HepG2 (cell line): ENCODE measurements around the gene CDCA5. TPM values are rescaled to one million over a fixed set of nuclear protein-coding genes. Genes with fewer than 3 reads are reported as not detected.

Experiments
- ATAC-seq: fragments of 200-7000 bp; cut with Tn5 transposase; 3 replicates; pipeline ENCODE4 v1.9.1; 2020; ENCODE audit warnings: mild to moderate bottlenecking, moderate library complexity
- BruUV-seq: library from RNA; stranded (reverse); fragments of 400-500 nt; replicated peaks from 2 replicates; lab custom pipeline; 2021; lab: Mats Ljungman, UMichigan
- CTCF ChIA-PET: fragments of 300-600 bp; formaldehyde crosslinking; extraction: SDS; loops from one replicate; lab custom pipeline; 2021; ENCODE audit warnings: low total read pairs, inconsistent platforms, low intra/inter-chr PET ratio; lab: Yijun Ruan, JAX
- POLR2A ChIA-PET: fragments of 350-600 bp; sonication (Branson Sonifier 250); formaldehyde crosslinking; loops from one replicate; lab custom pipeline; 2020; ENCODE audit warnings: antibody characterized with exemption, inconsistent platforms; lab: Yijun Ruan, JAX
- DNase-seq: peaks from one replicate; pipeline ENCODE4 v3.0.0-alpha.2; 2015; ENCODE audit warnings: low spot score
- FAIRE-seq: peaks from 3 replicates; lab custom pipeline; 2011; peaks lifted over from hg19 to GRCh38; lab: Jason Lieb, UNC
- H2AFZ ChIP-seq: one replicate; pipeline ENCODE4 v1.6.1; 2011; ENCODE audit warnings: low read length, inconsistent platforms
- H3K27ac ChIP-seq: fragments of 300-600 bp; 3 replicates; pipeline ENCODE4 v1.8.0; 2011; ENCODE audit warnings: mixed run types, mild to moderate bottlenecking, mixed read lengths, low read length, inconsistent platforms; ENCODE audit not compliant: insufficient read depth; ENCODE audit errors: extremely low read length
- H3K27me3 ChIP-seq, 2 experiments: fragments of 200-600 bp in 1 of 2; 2 replicates in 1 of 2; 3 replicates in 1 of 2; pipeline versions ENCODE4 v1.6.0 to v1.8.0; 2011; ENCODE audit warnings: low read length in 2 of 2, mild to moderate bottlenecking in 2 of 2, moderate library complexity in 2 of 2, inconsistent platforms in 1 of 2; ENCODE audit not compliant: insufficient read depth in 2 of 2, control insufficient read depth in 1 of 2
- H3K36me3 ChIP-seq, 2 experiments: fragments of 200-600 bp in 1 of 2; replicated peaks in 1 of 2; 2 replicates in 1 of 2; 3 replicates in 1 of 2; pipeline versions ENCODE4 v1.5.1 to v1.8.0; 2011; ENCODE audit warnings: low read length in 2 of 2, inconsistent platforms in 1 of 2; ENCODE audit not compliant: insufficient read depth in 2 of 2, control insufficient read depth in 1 of 2
- H3K4me1 ChIP-seq: 2 replicates; pipeline ENCODE4 v1.5.1; 2012; ENCODE audit warnings: low read length, inconsistent platforms; ENCODE audit not compliant: insufficient read depth
- H3K4me2 ChIP-seq: 2 replicates; pipeline ENCODE4 v1.6.0; 2011; ENCODE audit warnings: low read depth, low read length, inconsistent platforms
- H3K4me3 ChIP-seq, 3 experiments: fragments of 200-600 bp in 1 of 3; sonication (generic), shearing (Covaris generic) in 1 of 3; replicated peaks in 1 of 3; 2 replicates each; pipeline ENCODE4 v1.5.1; 2011 to 2016; ENCODE audit warnings: low read length in 3 of 3, inconsistent platforms in 2 of 3, low read depth in 2 of 3, mild to moderate bottlenecking in 2 of 3, control low read depth in 1 of 3, mixed read lengths in 1 of 3; ENCODE audit not compliant: insufficient read depth in 1 of 3
- H3K79me2 ChIP-seq: one replicate; pipeline ENCODE4 v1.6.1; 2011; ENCODE audit warnings: low read length, inconsistent platforms; ENCODE audit not compliant: insufficient read depth
- H3K9ac ChIP-seq: 2 replicates; pipeline ENCODE4 v1.6.0; 2011; ENCODE audit warnings: mild to moderate bottlenecking, low read depth, low read length, inconsistent platforms; ENCODE audit not compliant: insufficient read depth
- H3K9me3 ChIP-seq: 2 replicates; pipeline ENCODE4 v1.5.1; 2012; ENCODE audit warnings: mild to moderate bottlenecking, low read length
- H4K20me1 ChIP-seq: 2 replicates; pipeline ENCODE4 v1.6.0; 2011; ENCODE audit warnings: inconsistent platforms, mild to moderate bottlenecking, low read length, moderate library complexity; ENCODE audit not compliant: insufficient read depth
- HDAC2 ChIP-seq: sonication (generic); formaldehyde crosslinking; IDR thresholded peaks from 2 replicates; pipeline ENCODE4 v1.4.0; 2020; ENCODE audit warnings: missing genetic modification reagents
- PLRG1 ChIP-seq: fragments of 450-650 bp; conservative IDR thresholded peaks from 2 replicates; pipeline ENCODE4 v1.6.1; 2016
- ZC3H13 ChIP-seq: sonication (generic); formaldehyde crosslinking; IDR thresholded peaks from 2 replicates; pipeline ENCODE4 v1.8.1; 2023; ENCODE audit warnings: mild to moderate bottlenecking, missing genetic modification reagents, moderate library complexity
- ZNF30 ChIP-seq: sonication (generic); formaldehyde crosslinking; IDR thresholded peaks from 2 replicates; pipeline ENCODE4 v1.5.0; 2020; ENCODE audit warnings: mild to moderate bottlenecking, missing genetic modification reagents
- ZNF430 ChIP-seq: sonication (generic); formaldehyde crosslinking; IDR thresholded peaks from 2 replicates; pipeline ENCODE4 v1.9.0; 2021; ENCODE audit warnings: mild to moderate bottlenecking, missing genetic modification reagents
- ZNF616 ChIP-seq: sonication (generic); formaldehyde crosslinking; IDR thresholded peaks from 2 replicates; pipeline ENCODE4 v1.5.0; 2020; ENCODE audit warnings: low read depth, mild to moderate bottlenecking, missing genetic modification reagents
- ZNF776 ChIP-seq: sonication (generic); formaldehyde crosslinking; IDR thresholded peaks from 2 replicates; pipeline ENCODE4 v1.4.0; 2020; ENCODE audit warnings: mild to moderate bottlenecking, missing genetic modification reagents
- ZSCAN21 ChIP-seq: sonication (generic); formaldehyde crosslinking; IDR thresholded peaks from 2 replicates; pipeline ENCODE4 v1.8.0; 2022; ENCODE audit warnings: mild to moderate bottlenecking, missing genetic modification reagents, moderate library complexity, borderline replicate concordance
- WGBS: methylation state at CpG from one replicate; pipeline ENCODE4 v1.1.6; 2017; ENCODE audit warnings: low lambda C conversion rate; 5-methylcytosine and 5-hydroxymethylcytosine counted together
- in situ Hi-C: cut with HindIII; loops from 2 replicates; pipeline ENCODE4 v1.10.0; 2017; ENCODE audit warnings: low pct_unique_long_range_greater_than_20kb; ENCODE audit not compliant: extremely low pct_ligation_motif_present
- intact Hi-C: fragments of 100-400 bp; cut with micrococcal nuclease; formaldehyde crosslinking; loops from one replicate; pipeline ENCODE4 v1.10.0; 2022; ENCODE audit not compliant: unreplicated experiment
- polyA plus RNA-seq, 8 experiments: library from polyadenylated mRNA; depleted of rRNA in 3 of 8; stranded (reverse) in 7 of 8; unstranded in 1 of 8; fragments of >200 nt; fragmentation: Illumina TruSeq in 4 of 8; extraction: Trizol in 4 of 8; gene quantifications; 2 replicates each; pipeline versions ENCODE4 v1.2.1 to v1.2.3, GENCODE V29; 2011 to 2016; ENCODE audit warnings: low read depth in 4 of 8, missing spikeins in 1 of 8, mixed read lengths in 1 of 8; ENCODE audit not compliant: insufficient read depth in 1 of 8
- total RNA-seq, 5 experiments: library from RNA; depleted of rRNA; stranded (reverse); fragments of >200 nt; fragmentation: Illumina TruSeq; extraction: Trizol; gene quantifications; 2 replicates each; pipeline ENCODE4 v1.2.3, GENCODE V29; 2016; ENCODE audit warnings: low read depth in 1 of 5
- TF ChIP-seq, protein P1 (sequence below): IDR thresholded peaks from 2 replicates; pipeline ENCODE4 v1.6.1; 2016
- TF ChIP-seq, protein P2 (sequence below): sonication (generic); formaldehyde crosslinking; conservative IDR thresholded peaks from 2 replicates; pipeline ENCODE4 v1.4.0; 2020; ENCODE audit warnings: missing genetic modification reagents
- TF ChIP-seq, protein P3 (sequence below): fragments of 450-650 bp; IDR thresholded peaks from 2 replicates; pipeline ENCODE4 v1.6.1; 2016
- TF ChIP-seq, protein P4 (sequence below): sonication (generic); formaldehyde crosslinking; IDR thresholded peaks from 2 replicates; pipeline ENCODE4 v1.4.0; 2020; ENCODE audit warnings: missing genetic modification reagents

The CDCA5 gene
- total and polyA plus RNA-seq, 2 of the 13 experiments (the other 11 are each of a cell fraction or from before 2014, with no cell fraction given) = 13.5 to 50.6 TPM

DNA sequence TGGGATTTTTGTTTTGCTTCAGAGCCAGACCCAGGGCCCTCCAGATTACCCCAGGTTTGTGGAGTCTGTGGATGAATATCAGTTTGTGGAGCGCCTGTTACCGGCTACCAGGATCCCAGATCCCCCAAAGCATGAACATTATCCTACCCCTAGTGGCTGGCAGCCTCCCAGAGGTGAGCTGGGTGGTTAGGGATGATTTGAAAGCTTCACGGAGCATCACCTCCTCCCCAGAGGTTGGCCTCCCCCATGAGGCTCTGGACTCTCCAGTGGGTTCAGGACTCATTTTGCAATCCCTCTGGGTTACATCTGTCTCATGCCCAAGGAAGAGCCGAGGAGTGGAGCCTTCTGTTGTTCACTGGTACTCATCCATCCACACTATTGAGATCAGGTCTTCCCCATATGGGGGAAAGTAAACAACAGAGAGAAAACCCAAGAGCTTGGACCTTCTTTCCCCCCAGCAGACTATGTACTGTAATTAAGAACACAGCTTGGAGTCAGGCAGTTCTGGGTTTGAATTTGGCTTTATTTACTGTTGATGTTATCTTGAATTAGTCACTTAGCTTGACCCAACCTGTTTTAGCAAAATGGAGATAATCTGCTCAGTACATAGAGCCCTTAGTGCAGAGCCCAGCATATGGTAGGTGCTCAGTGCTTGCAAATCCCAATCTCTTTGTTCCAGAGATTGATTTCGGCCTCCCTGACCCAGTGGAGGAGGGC lies 40.8 kb upstream of the CDCA5 start:
- no peak for DNase-seq
- no peak for ATAC-seq
- in situ Hi-C loops = no loop called here
- CTCF ChIA-PET = no interaction called here
- no peak overlapping the region for H2AFZ ChIP-seq
- no peak overlapping the region for H3K9ac ChIP-seq
- intact Hi-C loops = no loop called here
- H3K9me3 ChIP-seq = no peaks in the 10 kb centered on the region
- FAIRE-seq = no peak
- POLR2A ChIA-PET = interaction anchor here (1.0 to 4.7 kb wide), 2 partner anchors 11 to 57 kb away, joined by 3 to 105 read pairs; partner anchors contain the start of genes CAPN1 and SYVN1
- H3K4me1 ChIP-seq = peaks cover 37% of the 10 kb centered on the region
- H3K79me2 ChIP-seq = peaks cover 42% of the 10 kb centered on the region
- no peaks in the 10 kb centered on the region; a peak in 1 of 5 replicates for H3K27me3 ChIP-seq
- TF ChIP-seq HDAC2 (CRISPR knock-in tag) = no peak
- BruUV-seq = no TSS peak
- H4K20me1 ChIP-seq = no peaks in the 10 kb centered on the region
- peaks cover 33 to 63% of the 10 kb centered on the region in 2 experiments for H3K36me3 ChIP-seq
- no peak overlapping the region for H3K4me3 ChIP-seq
- WGBS = 94% methylated on average over 4 of the region's 5 CpGs
- no peak overlapping the region for H3K27ac ChIP-seq
- no peak overlapping the region for H3K4me2 ChIP-seq

DNA sequence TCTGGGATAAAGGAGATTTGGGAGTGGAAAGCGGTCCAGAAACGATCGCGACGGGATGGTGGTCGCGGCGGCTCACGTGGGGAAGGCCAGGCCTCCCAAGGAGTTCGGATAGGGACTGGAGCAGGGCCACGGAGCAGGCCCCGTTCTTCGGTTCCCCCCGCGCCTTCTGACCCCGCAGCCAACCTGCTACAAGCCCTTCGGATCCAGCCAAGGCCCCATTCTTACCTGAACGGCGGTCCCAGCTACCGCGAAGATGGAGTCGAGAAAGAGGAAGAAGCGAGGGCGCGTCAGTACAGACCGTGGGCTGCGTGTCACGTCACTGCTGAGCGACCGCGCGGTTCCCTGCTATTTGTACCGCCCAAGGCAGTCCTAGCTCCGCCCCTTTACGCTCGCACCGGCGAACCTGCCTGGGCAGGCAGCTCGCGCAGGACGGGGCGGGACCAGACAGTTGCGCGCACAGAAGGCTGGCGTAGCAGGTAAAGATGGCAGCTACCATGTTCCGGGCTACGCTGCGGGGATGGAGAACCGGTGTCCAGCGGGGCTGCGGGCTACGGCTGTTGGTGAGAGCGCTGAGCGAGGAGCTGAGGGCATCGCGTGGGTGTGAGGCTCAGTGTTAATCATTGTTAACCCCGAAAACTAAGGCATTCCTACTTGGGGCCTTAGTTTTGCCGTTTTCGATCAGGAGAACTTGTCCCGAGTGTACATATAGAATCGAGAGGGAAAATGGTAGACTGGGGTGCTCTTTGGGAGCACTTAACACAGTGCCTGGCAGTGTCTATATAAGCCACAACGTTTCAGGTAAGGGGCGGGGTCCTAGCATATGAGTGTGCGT lies 38.2 kb upstream of the CDCA5 start, which contains the start of the genes FAU and MRPL49:
Gene FAU, minus strand, starts transcription at position 270 of the 832 bp plus-strand sequence. CDS start 321 bp downstream, outside the sequence.
Gene MRPL49, plus strand, starts transcription at position 457 of the 832 bp plus-strand sequence. Its CDS starts 26 bp downstream, at position 483.
- FAIRE-seq = peak; percentile 80
- TF ChIP-seq, protein P1, sequence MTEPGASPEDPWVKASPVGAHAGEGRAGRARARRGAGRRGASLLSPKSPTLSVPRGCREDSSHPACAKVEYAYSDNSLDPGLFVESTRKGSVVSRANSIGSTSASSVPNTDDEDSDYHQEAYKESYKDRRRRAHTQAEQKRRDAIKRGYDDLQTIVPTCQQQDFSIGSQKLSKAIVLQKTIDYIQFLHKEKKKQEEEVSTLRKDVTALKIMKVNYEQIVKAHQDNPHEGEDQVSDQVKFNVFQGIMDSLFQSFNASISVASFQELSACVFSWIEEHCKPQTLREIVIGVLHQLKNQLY = no peak
- TF ChIP-seq, protein P2, sequence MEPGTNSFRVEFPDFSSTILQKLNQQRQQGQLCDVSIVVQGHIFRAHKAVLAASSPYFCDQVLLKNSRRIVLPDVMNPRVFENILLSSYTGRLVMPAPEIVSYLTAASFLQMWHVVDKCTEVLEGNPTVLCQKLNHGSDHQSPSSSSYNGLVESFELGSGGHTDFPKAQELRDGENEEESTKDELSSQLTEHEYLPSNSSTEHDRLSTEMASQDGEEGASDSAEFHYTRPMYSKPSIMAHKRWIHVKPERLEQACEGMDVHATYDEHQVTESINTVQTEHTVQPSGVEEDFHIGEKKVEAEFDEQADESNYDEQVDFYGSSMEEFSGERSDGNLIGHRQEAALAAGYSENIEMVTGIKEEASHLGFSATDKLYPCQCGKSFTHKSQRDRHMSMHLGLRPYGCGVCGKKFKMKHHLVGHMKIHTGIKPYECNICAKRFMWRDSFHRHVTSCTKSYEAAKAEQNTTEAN (CRISPR knock-in tag) = peak; percentile 29; the same call in 1 of the 2 replicates
- no peak for TF ChIP-seq PLRG1
- TF ChIP-seq ZSCAN21 (CRISPR knock-in tag) = peak; percentile 78; the same call in 1 of the 2 replicates
- no peak for TF ChIP-seq ZNF30 (CRISPR knock-in tag)
- TF ChIP-seq, protein P3, sequence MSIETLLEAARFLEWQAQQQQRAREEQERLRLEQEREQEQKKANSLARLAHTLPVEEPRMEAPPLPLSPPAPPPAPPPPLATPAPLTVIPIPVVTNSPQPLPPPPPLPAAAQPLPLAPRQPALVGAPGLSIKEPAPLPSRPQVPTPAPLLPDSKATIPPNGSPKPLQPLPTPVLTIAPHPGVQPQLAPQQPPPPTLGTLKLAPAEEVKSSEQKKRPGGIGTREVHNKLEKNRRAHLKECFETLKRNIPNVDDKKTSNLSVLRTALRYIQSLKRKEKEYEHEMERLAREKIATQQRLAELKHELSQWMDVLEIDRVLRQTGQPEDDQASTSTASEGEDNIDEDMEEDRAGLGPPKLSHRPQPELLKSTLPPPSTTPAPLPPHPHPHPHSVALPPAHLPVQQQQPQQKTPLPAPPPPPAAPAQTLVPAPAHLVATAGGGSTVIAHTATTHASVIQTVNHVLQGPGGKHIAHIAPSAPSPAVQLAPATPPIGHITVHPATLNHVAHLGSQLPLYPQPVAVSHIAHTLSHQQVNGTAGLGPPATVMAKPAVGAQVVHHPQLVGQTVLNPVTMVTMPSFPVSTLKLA = peak; percentile 67
- TF ChIP-seq ZC3H13 (CRISPR knock-in tag) = peak; percentile 71; the same call in 1 of the 2 replicates
- TF ChIP-seq ZNF430 (CRISPR knock-in tag) = peak; percentile 78; the same call in 1 of the 2 replicates
- TF ChIP-seq, protein P4, sequence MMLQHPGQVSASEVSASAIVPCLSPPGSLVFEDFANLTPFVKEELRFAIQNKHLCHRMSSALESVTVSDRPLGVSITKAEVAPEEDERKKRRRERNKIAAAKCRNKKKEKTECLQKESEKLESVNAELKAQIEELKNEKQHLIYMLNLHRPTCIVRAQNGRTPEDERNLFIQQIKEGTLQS (CRISPR knock-in tag) = no peak
- TF ChIP-seq ZNF776 (CRISPR knock-in tag) = 0 out of 2 replicates have a peak, but pooled peaks have one; percentile 64
- no peak for TF ChIP-seq ZNF616

More for the DNA sequence above, 38.2 kb upstream of the CDCA5 start, which contains the start of the genes FAU and MRPL49:
- peak; percentile 83 for ATAC-seq
- BruUV-seq = TSS peak; percentile 78
- peak within 1 kb of the TSS; percentile 79 to 91 (median 81) for H3K4me3 ChIP-seq
- H3K4me2 ChIP-seq = peak within 1 kb of the TSS; percentile 96
- in situ Hi-C loops (no loop called here), intact Hi-C loops (no loop called here)
- peaks cover 20 to 50% of the 10 kb centered on the region in 2 experiments for H3K36me3 ChIP-seq
- H3K9ac ChIP-seq = peak within 1 kb of the TSS; percentile 95
- ChIA-PET POLR2A (interaction anchor here (0.5 to 4.9 kb wide), 36 partner anchors 9 to 530 kb away, joined by 3 to 105 read pairs (median 4); partner anchors contain the start of genes ARL2, BATF2, CAPN1 and DPF2), CTCF (no interaction called here)
- H3K27ac ChIP-seq = peak within 1 kb of the TSS; percentile 76
- no peaks in the 10 kb centered on the region for H4K20me1 ChIP-seq
- peak; percentile 93 for DNase-seq
- peaks cover 37% of the 10 kb centered on the region for H3K4me1 ChIP-seq
- H2AFZ ChIP-seq = no peak within 1 kb of the TSS
- no peaks in the 10 kb centered on the region; a peak in 1 of 5 replicates for H3K27me3 ChIP-seq
- no peaks in the 10 kb centered on the region for H3K9me3 ChIP-seq
- peaks cover 44% of the 10 kb centered on the region for H3K79me2 ChIP-seq
- 2% methylated on average over 55 of the region's 64 CpGs for WGBS
